ENCODE measurements around the gene DENND4A. TPM values are rescaled to one million over a fixed set of nuclear protein-coding genes. Genes with fewer than 3 reads are reported as not detected.

The DENND4A gene
- total RNA-seq, 1 experiment from 2014 or later, result 14.4 TPM

GRCh38 chr15:65747265-65747664 lies 44.8 kb downstream of the DENND4A start:
- ATAC-seq, result no peak
- no TSS peak for BruUV-seq (replicated peaks)
- no peaks in the 10 kb centered on the region for H3K4me1 ChIP-seq (ENCODE audit: control insufficient read depth, insufficient read depth, low read length)
- intact Hi-C loops (cut with micrococcal nuclease; ENCODE audit: unreplicated experiment) (no loop called here), in situ Hi-C loops (cut with HindIII; ENCODE audit: low pct_unique_long_range_greater_than_20kb, low sequenced_read_pairs) (no loop called here)
- no peak overlapping the region for H3K4me3 ChIP-seq (ENCODE audit: low read depth in 2 of 2, low read length in 2 of 2)
- no peaks in the 10 kb centered on the region for H3K9me3 ChIP-seq (ENCODE audit: control insufficient read depth, insufficient read depth, low read depth, low read length)
- POLR2A ChIA-PET, result no interaction called here
- H3K27me3 ChIP-seq (ENCODE audit: control insufficient read depth, insufficient read depth, low read length), result no peaks in the 10 kb centered on the region
- DNase-seq (ENCODE audit: low read depth, low spot score), result no peak
- no peak for TF ChIP-seq TCF7L2 (IDR thresholded peaks at IDR 0.05; ENCODE audit: low read depth, low read length)
- no peaks in the 10 kb centered on the region for H3K36me3 ChIP-seq (ENCODE audit: control insufficient read depth, insufficient read depth, low read length)
- CTCF ChIA-PET, result interaction anchor here (0.6 kb wide), 1 partner anchor 36 kb away, joined by 5 read pairs; no protein-coding TSS in a partner anchor
- H3K27ac ChIP-seq (ENCODE audit: low read length), result no peak overlapping the region

DNA sequence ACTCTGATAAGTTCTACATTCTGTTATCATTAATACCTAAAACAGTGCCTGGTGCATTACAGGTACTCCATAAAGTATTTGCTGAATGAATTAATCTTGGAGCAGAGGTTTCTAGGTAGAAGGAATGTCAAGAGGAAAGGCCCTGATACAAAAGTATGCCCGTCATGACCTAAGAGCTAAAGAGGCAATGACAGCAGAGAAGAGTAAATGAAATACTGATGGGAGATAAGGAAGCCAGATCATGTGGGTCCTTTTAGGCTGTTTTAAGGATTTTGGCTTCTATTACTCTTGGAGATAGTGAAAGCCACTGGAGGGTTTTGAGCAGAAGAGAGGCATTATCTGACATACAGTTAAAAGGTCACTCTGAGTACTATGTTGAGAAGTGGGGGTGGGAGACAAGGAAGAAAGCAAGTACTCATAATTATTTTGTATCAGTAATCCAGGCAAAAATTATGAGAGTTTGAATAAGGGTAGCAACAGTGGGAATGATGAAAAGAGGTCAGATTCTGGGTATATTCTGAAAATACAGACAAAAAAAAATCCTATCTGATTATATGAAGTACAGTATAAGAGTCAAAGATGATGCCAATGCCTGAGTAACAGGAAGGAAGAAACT lies 48.3 kb downstream of the DENND4A start:
- Histone ChIP-seq H3K4me3 (ENCODE audit: low read depth in 2 of 2, low read length in 2 of 2) (no peak overlapping the region), H3K27ac (ENCODE audit: low read length) (no peak overlapping the region), H3K4me1 (ENCODE audit: control insufficient read depth, insufficient read depth, low read length) (no peaks in the 10 kb centered on the region), H3K9me3 (ENCODE audit: control insufficient read depth, insufficient read depth, low read depth, low read length) (no peaks in the 10 kb centered on the region), H3K36me3 (ENCODE audit: control insufficient read depth, insufficient read depth, low read length) (no peaks in the 10 kb centered on the region), H3K27me3 (ENCODE audit: control insufficient read depth, insufficient read depth, low read length) (no peaks in the 10 kb centered on the region)
- in situ Hi-C loops (cut with HindIII; ENCODE audit: low pct_unique_long_range_greater_than_20kb, low sequenced_read_pairs) (no loop called here), intact Hi-C loops (cut with micrococcal nuclease; ENCODE audit: unreplicated experiment) (no loop called here)
- TF ChIP-seq TCF7L2 (IDR thresholded peaks at IDR 0.05; ENCODE audit: low read depth, low read length) (no peak), SIN3A (IDR thresholded peaks at IDR 0.05; ENCODE audit: borderline replicate concordance, insufficient read depth, low read depth, low read length) (no peak), CTCF (IDR thresholded peaks at IDR 0.05) (no peak), POLR2AphosphoS5 (IDR thresholded peaks at IDR 0.05; ENCODE audit: low read depth, low read length) (no peak)
- TF ChIP-seq, protein P1, sequence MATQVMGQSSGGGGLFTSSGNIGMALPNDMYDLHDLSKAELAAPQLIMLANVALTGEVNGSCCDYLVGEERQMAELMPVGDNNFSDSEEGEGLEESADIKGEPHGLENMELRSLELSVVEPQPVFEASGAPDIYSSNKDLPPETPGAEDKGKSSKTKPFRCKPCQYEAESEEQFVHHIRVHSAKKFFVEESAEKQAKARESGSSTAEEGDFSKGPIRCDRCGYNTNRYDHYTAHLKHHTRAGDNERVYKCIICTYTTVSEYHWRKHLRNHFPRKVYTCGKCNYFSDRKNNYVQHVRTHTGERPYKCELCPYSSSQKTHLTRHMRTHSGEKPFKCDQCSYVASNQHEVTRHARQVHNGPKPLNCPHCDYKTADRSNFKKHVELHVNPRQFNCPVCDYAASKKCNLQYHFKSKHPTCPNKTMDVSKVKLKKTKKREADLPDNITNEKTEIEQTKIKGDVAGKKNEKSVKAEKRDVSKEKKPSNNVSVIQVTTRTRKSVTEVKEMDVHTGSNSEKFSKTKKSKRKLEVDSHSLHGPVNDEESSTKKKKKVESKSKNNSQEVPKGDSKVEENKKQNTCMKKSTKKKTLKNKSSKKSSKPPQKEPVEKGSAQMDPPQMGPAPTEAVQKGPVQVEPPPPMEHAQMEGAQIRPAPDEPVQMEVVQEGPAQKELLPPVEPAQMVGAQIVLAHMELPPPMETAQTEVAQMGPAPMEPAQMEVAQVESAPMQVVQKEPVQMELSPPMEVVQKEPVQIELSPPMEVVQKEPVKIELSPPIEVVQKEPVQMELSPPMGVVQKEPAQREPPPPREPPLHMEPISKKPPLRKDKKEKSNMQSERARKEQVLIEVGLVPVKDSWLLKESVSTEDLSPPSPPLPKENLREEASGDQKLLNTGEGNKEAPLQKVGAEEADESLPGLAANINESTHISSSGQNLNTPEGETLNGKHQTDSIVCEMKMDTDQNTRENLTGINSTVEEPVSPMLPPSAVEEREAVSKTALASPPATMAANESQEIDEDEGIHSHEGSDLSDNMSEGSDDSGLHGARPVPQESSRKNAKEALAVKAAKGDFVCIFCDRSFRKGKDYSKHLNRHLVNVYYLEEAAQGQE (IDR thresholded peaks at IDR 0.05; ENCODE audit: insufficient read depth in 1 of 2, low read depth in 2 of 2, low read length in 1 of 2), result no peak
- no peak for ATAC-seq
- POLR2A ChIA-PET, result interaction anchor here (0.6 kb wide), 1 partner anchor 72 kb away, joined by 5 read pairs; no protein-coding TSS in a partner anchor
- no TSS peak for BruUV-seq (replicated peaks)
- CTCF ChIA-PET, result no interaction called here
- DNase-seq (ENCODE audit: low read depth, low spot score), result no peak

GRCh38 chr15:65740148-65740547 lies 51.9 kb downstream of the DENND4A start:
- in situ Hi-C loops (cut with HindIII; ENCODE audit: low pct_unique_long_range_greater_than_20kb, low sequenced_read_pairs), result no loop called here
- CTCF ChIA-PET, result no interaction called here

More at GRCh38 chr15:65740148-65740547, 51.9 kb downstream of the DENND4A start:
- no peak for TF ChIP-seq POLR2AphosphoS5 (IDR thresholded peaks at IDR 0.05; ENCODE audit: low read depth, low read length)
- no peak for TF ChIP-seq SIN3A (IDR thresholded peaks at IDR 0.05; ENCODE audit: borderline replicate concordance, insufficient read depth, low read depth, low read length)
- TF ChIP-seq CTCF (IDR thresholded peaks at IDR 0.05), result no peak
- TF ChIP-seq TCF7L2 (IDR thresholded peaks at IDR 0.05; ENCODE audit: low read depth, low read length), result no peak
- TF ChIP-seq, protein P1 (IDR thresholded peaks at IDR 0.05; ENCODE audit: insufficient read depth in 1 of 2, low read depth in 2 of 2, low read length in 1 of 2), result no peak
- intact Hi-C loops (cut with micrococcal nuclease; ENCODE audit: unreplicated experiment), result no loop called here
- Histone ChIP-seq H3K9me3 (ENCODE audit: control insufficient read depth, insufficient read depth, low read depth, low read length) (no peaks in the 10 kb centered on the region), H3K36me3 (ENCODE audit: control insufficient read depth, insufficient read depth, low read length) (no peaks in the 10 kb centered on the region), H3K27me3 (ENCODE audit: control insufficient read depth, insufficient read depth, low read length) (no peaks in the 10 kb centered on the region), H3K27ac (ENCODE audit: low read length) (no peak overlapping the region), H3K4me1 (ENCODE audit: control insufficient read depth, insufficient read depth, low read length) (no peaks in the 10 kb centered on the region), H3K4me3 (ENCODE audit: low read depth in 2 of 2, low read length in 2 of 2) (no peak overlapping the region)
- DNase-seq (ENCODE audit: low read depth, low spot score), result no peak
- no peak for ATAC-seq
- BruUV-seq (replicated peaks), result no TSS peak
- POLR2A ChIA-PET, result no interaction called here

Measured in Panc1 (cell line).